ENCODE measurements around the gene ABCC8.
A peak's percentile ranks its signal among the peaks of the same experiment; 100 is the strongest.

Gene ABCC8

DNA sequence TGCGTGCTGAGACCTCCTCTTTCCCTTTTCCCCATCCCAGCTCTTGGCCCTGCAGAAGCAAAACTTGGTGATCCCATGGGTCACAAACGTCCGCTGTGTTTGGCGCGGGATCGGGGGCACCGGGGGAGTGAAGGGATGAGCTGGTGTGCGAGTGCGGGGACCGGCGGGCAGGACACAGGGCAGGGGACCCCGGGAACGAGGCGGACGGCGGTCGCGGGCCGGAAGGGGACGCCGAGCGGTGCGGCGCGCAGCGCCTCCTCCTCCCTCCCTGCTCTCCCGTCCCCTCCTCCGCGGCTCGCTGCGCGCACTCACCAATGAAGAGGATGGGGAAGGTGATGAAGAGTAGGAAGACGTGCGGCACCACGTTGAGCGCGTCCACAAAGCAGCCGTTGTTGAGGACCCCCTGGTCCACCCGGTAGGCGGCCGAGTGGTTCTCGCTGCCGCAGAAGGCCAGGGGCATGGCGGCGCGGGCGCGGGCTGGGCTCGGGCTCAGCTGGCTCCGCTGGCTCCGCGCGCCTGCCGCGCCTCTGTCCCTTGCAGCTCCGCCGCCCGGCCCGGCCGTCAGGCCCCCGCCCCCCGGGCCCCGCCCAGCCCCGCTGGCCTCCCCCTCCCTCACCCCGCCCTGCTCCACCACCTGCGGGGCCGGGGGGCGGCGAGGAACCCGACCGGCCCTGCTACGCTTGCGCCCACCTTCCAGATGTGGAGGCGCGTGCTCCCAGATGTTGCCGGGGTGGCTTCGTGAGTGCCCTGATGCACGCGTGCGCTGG, at the start of gene ABCC8:
TSS of gene ABCC8 (minus strand) at position 529 of the 767 bp plus-strand sequence. CDS start at position 460, 69 bp downstream.
- DNase-seq (ENCODE audit: low read depth), result no peak

DNA sequence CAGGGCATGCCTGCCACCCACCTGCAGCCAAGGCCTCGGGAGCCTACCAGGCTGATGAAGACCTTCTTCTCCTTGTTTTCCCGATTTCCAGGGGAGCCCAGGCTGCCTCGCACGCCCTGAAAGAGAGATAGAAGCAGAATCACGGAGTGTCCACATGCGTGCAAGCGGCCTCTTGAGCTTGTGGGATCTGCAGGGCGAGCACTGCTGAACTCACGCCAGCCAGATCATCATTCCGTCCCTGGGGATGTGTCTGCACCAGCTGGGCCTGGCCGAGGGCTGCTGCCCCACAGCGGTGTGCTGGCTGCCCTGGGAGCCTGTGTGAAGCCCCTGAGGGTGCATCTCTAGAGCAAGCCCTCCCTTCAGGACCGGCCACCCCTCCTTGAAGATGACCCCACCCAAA, 49.7 kb upstream of the ABCC8 start:
- no peak for DNase-seq (ENCODE audit: low read depth)

GRCh38 chr11:17525570-17525969, 48.9 kb upstream of the ABCC8 start:
- no peak for DNase-seq (ENCODE audit: low read depth)

DNA sequence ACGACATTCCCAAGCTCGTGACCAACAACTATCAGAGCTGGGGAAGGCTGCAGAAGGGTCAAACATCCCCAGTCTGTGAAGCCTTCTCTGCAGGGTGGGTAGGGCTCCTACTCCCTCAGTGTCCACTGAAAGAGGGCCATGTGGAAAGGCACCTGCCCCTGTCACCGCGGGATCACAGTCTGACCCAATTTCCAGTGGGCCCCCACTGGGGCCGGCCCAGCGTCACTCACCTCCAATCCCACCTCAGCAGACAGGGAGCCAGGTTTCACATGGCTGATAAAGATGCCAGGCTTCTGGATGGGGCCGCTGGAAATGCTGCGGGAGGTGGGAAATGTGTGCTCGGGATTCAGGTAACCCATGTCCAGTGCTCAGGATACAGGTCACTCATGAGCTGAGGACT, 47.6 kb upstream of the ABCC8 start:
- no peak for DNase-seq (ENCODE audit: low read depth)

DNA sequence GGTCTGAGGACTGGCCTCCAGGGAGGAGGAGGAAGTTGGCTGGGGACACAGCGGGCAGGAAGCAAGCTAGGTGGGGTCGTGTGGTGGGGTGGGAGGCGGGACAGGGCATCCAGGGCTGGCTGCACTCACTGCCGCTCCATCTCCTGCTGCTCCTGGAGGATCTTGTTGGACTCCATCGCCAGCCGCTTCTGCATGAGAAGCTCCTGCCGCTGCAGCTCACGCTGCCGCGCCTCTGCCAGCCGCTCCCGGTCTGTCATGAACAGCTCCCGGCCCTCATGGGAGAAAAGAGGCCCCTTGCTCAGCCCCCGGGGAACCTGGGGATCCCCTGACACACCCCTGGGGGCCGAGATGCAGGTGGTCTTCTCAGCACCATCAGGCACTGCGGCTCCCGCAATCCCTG, 46.0 kb upstream of the ABCC8 start:
- DNase-seq (ENCODE audit: low read depth), result no peak

- DNase-seq (ENCODE audit: low read depth), result no peak
These were observed 44.7 kb upstream of the ABCC8 start for GRCh38 chr11:17521106-17521900.

DNA sequence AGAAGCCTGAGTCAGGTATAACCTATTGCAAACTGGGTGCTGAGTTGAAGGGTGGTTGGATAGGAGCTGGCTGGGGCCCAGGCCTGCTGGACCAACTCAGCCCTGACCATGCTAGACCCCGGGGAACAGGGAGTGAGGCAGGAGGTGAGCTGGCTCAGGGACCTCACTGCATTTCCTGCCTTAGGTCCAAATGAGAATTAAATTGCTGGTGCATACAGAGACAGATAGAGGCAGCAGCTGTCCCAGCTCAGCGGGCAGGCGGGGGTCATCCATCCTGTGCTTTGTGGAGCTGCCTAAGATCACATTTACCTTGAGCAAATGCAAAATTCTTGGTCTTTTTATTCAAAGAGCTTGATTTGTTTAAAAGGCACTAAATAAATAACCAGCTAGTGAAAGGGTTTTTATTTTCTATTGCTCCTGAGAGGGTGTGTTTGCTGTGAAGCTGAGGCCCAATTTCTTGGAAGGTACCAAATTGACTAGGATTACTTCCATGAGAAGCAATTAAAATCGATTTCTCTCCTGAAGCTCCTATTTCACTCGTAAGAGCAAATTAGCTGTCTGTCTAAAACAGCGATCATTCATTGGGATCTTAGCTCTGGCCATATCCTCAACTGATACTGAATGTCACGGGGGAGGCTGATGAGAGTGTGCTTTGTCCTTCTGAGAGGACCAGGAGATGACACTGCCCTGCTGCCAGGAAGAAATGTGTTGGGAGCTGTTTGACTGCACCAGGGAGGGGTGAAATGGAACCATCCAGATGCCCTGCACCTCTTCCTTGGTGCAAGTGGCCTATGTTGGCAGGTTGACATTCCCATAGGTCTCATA, 42.6 kb upstream of the ABCC8 start:
- no peak for DNase-seq (ENCODE audit: low read depth)

- no peak for DNase-seq (ENCODE audit: low read depth)
These were observed 41.7 kb upstream of the ABCC8 start for GRCh38 chr11:17518366-17518765.

GRCh38 chr11:17517186-17517585, 40.5 kb upstream of the ABCC8 start:
- DNase-seq (ENCODE audit: low read depth), result no peak

- no peak for DNase-seq (ENCODE audit: low read depth)
These were observed 40.0 kb upstream of the ABCC8 start for GRCh38 chr11:17516551-17517150.

- DNase-seq (ENCODE audit: low read depth), result no peak
These were observed 39.0 kb upstream of the ABCC8 start for GRCh38 chr11:17515443-17516176.

GRCh38 chr11:17514476-17514875, 37.8 kb upstream of the ABCC8 start:
- no peak for DNase-seq (ENCODE audit: low read depth)

GRCh38 chr11:17513853-17514252, 37.2 kb upstream of the ABCC8 start:
- peak; percentile 41 for DNase-seq (ENCODE audit: low read depth)

GRCh38 chr11:17512101-17512500, 35.5 kb upstream of the ABCC8 start:
- DNase-seq (ENCODE audit: low read depth), result no peak

GRCh38 chr11:17511571-17511970, 34.9 kb upstream of the ABCC8 start:
- DNase-seq (ENCODE audit: low read depth), result no peak

DNA sequence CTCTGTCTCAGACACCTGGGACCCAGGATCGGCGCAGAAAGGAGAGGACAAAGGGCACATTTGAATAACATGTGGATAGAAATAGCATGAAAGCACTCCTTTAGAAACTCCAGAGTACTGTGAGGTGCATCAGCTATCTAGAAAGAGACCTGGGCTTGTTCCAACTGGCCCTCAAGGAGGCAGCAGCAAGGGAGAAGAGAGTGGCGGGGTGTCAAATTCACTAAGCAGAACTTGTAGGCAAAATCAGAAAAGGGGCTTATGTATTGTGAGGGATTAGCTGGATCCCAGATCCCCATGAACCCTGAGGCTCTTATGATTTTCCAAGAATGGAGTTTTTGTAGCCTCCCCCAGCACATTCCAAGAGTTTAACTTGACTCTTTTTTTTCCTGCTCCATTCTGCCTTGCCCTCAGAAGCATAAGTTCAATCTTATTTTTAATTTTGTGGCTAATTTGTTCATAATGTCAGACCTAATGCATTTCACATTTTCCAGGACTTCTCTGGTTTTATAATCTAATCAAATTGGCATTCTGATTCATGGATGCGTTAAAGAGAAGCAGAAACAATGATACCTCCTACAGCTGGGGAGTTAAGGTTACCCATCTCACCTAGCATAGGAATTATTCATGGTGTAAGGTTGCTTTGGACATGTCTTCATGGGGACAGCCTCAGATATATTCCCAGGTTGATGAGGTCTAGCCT, 34.0 kb upstream of the ABCC8 start:
- no peak for DNase-seq (ENCODE audit: low read depth)

- DNase-seq (ENCODE audit: low read depth), result no peak
These were observed 32.1 kb upstream of the ABCC8 start for GRCh38 chr11:17508791-17509190.

GRCh38 chr11:17508306-17508705, 31.7 kb upstream of the ABCC8 start:
- peak; percentile 40 for DNase-seq (ENCODE audit: low read depth)

DNA sequence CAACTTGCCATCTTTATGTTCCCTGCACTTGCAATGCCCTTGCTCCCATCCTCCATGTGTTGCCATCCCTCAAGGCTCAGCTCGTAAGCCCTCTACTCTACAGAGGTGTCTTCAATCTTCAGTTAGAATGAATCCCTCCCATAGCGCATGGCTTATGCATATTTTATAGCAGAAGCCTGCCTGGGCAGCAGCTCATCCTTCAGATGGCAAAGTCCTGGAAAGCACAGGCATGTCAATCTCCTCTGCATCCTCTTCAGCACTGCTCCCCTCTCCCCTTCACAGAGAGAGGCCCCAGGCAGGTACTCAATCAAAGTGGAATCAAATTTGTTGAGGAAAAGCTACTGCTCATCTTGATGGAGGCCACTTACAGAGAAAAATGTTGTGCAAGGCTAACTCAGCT, 31.1 kb upstream of the ABCC8 start:
- DNase-seq (ENCODE audit: low read depth), result no peak

DNA sequence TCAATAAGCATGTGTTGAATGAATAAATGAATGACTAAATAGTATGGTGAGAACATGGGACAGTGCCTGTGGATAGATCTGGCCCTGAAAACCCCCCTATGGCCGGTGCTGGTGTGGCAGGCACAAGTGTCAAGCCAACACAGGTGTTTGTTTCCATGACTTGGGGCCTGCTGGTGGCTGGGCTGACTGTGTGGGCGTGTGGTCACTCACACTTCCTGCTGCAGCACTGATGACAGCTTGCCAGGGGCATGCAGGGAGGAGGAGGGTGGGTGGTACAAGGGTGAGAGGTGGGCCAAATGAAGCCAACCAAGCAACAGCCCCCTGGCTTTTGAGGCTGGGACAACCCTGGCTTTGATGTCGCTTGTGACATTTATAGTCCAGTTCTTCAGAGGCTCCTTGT, 30.3 kb upstream of the ABCC8 start:
- no peak for DNase-seq (ENCODE audit: low read depth)

GRCh38 chr11:17506314-17506713, 29.7 kb upstream of the ABCC8 start:
- no peak for DNase-seq (ENCODE audit: low read depth)

All from ELR (cell line).